Thyroid gland (tissue), 4 donors: ENCODE data around the gene PCDHA1. TPM values are rescaled to one million over a fixed set of nuclear protein-coding genes. Genes with fewer than 3 reads are reported as not detected.

Experiments used
- DNase-seq, 2 donors: peaks; one replicate each; pipeline ENCODE4 v3.0.0-alpha.2; 2019
- H3K27ac ChIP-seq, 3 donors: fragments of 200-600 bp; sonication (generic); 1 replicate in 2 of 3; 2 replicates in 1 of 3; pipeline ENCODE4 v1.5.1; 2016 to 2019; ENCODE audit warnings: mild to moderate bottlenecking in 1 of 3, moderate library complexity in 1 of 3
- H3K27me3 ChIP-seq: fragments of 200-600 bp; sonication (generic); one replicate; pipeline ENCODE4 v1.5.1; 2019
- H3K36me3 ChIP-seq, 2 donors: fragments of 200-600 bp; sonication (generic); one replicate each; pipeline ENCODE4 v1.5.1; 2016 to 2019
- H3K4me1 ChIP-seq, 2 donors: fragments of 200-600 bp; sonication (generic); one replicate each; pipeline ENCODE4 v1.5.1; 2017 to 2019
- H3K4me3 ChIP-seq, 3 donors: fragments of 200-600 bp; sonication (generic); replicated peaks in 1 of 3; 1 replicate in 2 of 3; 2 replicates in 1 of 3; pipeline ENCODE4 v1.5.1; 2016; ENCODE audit warnings: mild to moderate bottlenecking in 1 of 3
- H3K9me3 ChIP-seq: fragments of 200-600 bp; sonication (generic); one replicate; pipeline ENCODE4 v1.5.1; 2017
- CTCF ChIP-seq, 6 experiments: fragments of 200-600 bp in 3 of 6; fragments of 450-650 bp in 3 of 6; sonication (generic) in 3 of 6; IDR thresholded peaks; one replicate each; pipeline ENCODE4 v1.5.1; 2016 to 2019; ENCODE audit warnings: antibody characterized with exemption in 6 of 6, mild to moderate bottlenecking in 2 of 6, inconsistent platforms in 1 of 6, moderate library complexity in 1 of 6
- POLR2A ChIP-seq, 2 donors: fragments of 450-650 bp; IDR thresholded peaks; one replicate each; pipeline ENCODE4 v1.6.1; 2017; ENCODE audit warnings: antibody characterized with exemption in 2 of 2, mild to moderate bottlenecking in 2 of 2, moderate library complexity in 1 of 2
- WGBS, 2 donors: methylation state at CpG; one replicate each; pipeline ENCODE4 v1.1.5; 2017; 5-methylcytosine and 5-hydroxymethylcytosine counted together
- intact Hi-C: fragments of 100-400 bp; cut with DNase I; formaldehyde crosslinking; loops from one replicate; pipeline ENCODE4 v1.15.1; 2023
- total RNA-seq, 4 donors: library from RNA; depleted of rRNA; stranded (reverse); fragments of >200 nt; gene quantifications; one replicate each; pipeline ENCODE4 v1.2.3, GENCODE V29; 2016

PCDHA1 gene
- total RNA-seq, 4 donors from 2014 or later, result 0.13 TPM; not detected in 3

- TF ChIP-seq CTCF (IDR thresholded peaks at IDR 0.05) (no peak), POLR2A (IDR thresholded peaks at IDR 0.05) (no peak)
Measured at GRCh38 chr5:140934964-140935606, 149.1 kb downstream of the PCDHA1 start.

GRCh38 chr5:140946578-140946977 lies 160.6 kb downstream of the PCDHA1 start:
- intact Hi-C loops, result no loop called here
- no peak overlapping the region for H3K4me3 ChIP-seq
- no peaks in the 10 kb centered on the region for H3K27me3 ChIP-seq
- no peaks in the 10 kb centered on the region for H3K4me1 ChIP-seq
- H3K9me3 ChIP-seq, result no peaks in the 10 kb centered on the region
- H3K27ac ChIP-seq, result no peak overlapping the region
- TF ChIP-seq POLR2A (IDR thresholded peaks at IDR 0.05) (no peak), CTCF (IDR thresholded peaks at IDR 0.05) (no peak)
- 58 to 79% methylated on average over 2 of the region's 2 CpGs for WGBS, 2 donors
- no peaks in the 10 kb centered on the region for H3K36me3 ChIP-seq
- no peak for DNase-seq

More at GRCh38 chr5:140934964-140935606, 149.1 kb downstream of the PCDHA1 start:
- Histone ChIP-seq H3K27ac (no peak overlapping the region), H3K36me3 (no peaks in the 10 kb centered on the region), H3K4me1 (no peaks in the 10 kb centered on the region), H3K27me3 (no peaks in the 10 kb centered on the region), H3K4me3 (no peak overlapping the region), H3K9me3 (no peaks in the 10 kb centered on the region)
- 70 to 75% methylated on average over 4 of the region's 4 CpGs for WGBS, 2 donors
- intact Hi-C loops, result no loop called here
- no peak for DNase-seq

GRCh38 chr5:140951636-140952035 lies 165.7 kb downstream of the PCDHA1 start:
- Histone ChIP-seq H3K27ac (no peak overlapping the region), H3K36me3 (no peaks in the 10 kb centered on the region), H3K9me3 (no peaks in the 10 kb centered on the region), H3K4me1 (no peaks in the 10 kb centered on the region), H3K4me3 (no peak overlapping the region), H3K27me3 (no peaks in the 10 kb centered on the region)
- DNase-seq, result no peak
- intact Hi-C loops, result no loop called here
- no peak for TF ChIP-seq CTCF (IDR thresholded peaks at IDR 0.05)
- no peak for TF ChIP-seq POLR2A (IDR thresholded peaks at IDR 0.05)
- WGBS, 2 donors, result 69 to 76% methylated on average over 5 to 6 of the region's 6 CpGs

- WGBS, 2 donors, result 50 to 62% methylated on average over 2 of the region's 2 CpGs
- no peak for TF ChIP-seq POLR2A (IDR thresholded peaks at IDR 0.05)
- no peak for TF ChIP-seq CTCF (IDR thresholded peaks at IDR 0.05)
Measured at GRCh38 chr5:140953234-140953633, 167.3 kb downstream of the PCDHA1 start.

GRCh38 chr5:140962190-140962589 lies 176.2 kb downstream of the PCDHA1 start:
- no peak for TF ChIP-seq CTCF (IDR thresholded peaks at IDR 0.05)
- TF ChIP-seq POLR2A (IDR thresholded peaks at IDR 0.05), result no peak
- Histone ChIP-seq H3K4me1 (peaks cover 3 to 14% of the 10 kb centered on the region in 2 donors), H3K4me3 (no peak overlapping the region), H3K36me3 (no peaks in the 10 kb centered on the region), H3K27ac (no peak overlapping the region), H3K9me3 (no peaks in the 10 kb centered on the region), H3K27me3 (no peaks in the 10 kb centered on the region)
- DNase-seq, result no peak
- WGBS, 2 donors, result 93 to 96% methylated on average over 1 of the region's 1 CpG
- intact Hi-C loops, result no loop called here

More at GRCh38 chr5:140953234-140953633, 167.3 kb downstream of the PCDHA1 start:
- Histone ChIP-seq H3K27ac (no peak overlapping the region), H3K27me3 (no peaks in the 10 kb centered on the region), H3K4me3 (no peak overlapping the region), H3K4me1 (no peaks in the 10 kb centered on the region), H3K36me3 (no peaks in the 10 kb centered on the region), H3K9me3 (no peaks in the 10 kb centered on the region)
- DNase-seq, result no peak
- intact Hi-C loops, result no loop called here
